Esophagus squamous epithelium (tissue), 5 donors: ENCODE results near the gene TEKTIP1. TPM values are rescaled to one million over a fixed set of nuclear protein-coding genes. Genes with fewer than 3 reads are reported as not detected.
A peak's percentile ranks its signal among the peaks of the same experiment; 100 is the strongest.

Source experiments
- DNase-seq: peaks from one replicate; lab custom pipeline; 2025; lab: John Stamatoyannopoulos, UW
- H3K27ac ChIP-seq, 4 donors: fragments of 200-600 bp; sonication (generic); one replicate each; pipeline ENCODE4 v1.5.1; 2016 to 2019; ENCODE audit warnings: mild to moderate bottlenecking in 1 of 4
- H3K27me3 ChIP-seq, 4 donors: fragments of 200-600 bp; sonication (generic); 1 replicate in 3 of 4; 2 replicates in 1 of 4; pipeline versions ENCODE4 v1.5.1 to v1.6.0; 2017 to 2021; ENCODE audit warnings: antibody characterized with exemption in 1 of 4
- H3K36me3 ChIP-seq, 3 donors: fragments of 200-600 bp; sonication (generic); one replicate each; pipeline ENCODE4 v1.5.1; 2016 to 2019
- H3K4me1 ChIP-seq, 3 donors: fragments of 200-600 bp; sonication (generic); one replicate each; pipeline ENCODE4 v1.5.1; 2017 to 2019
- H3K4me3 ChIP-seq, 4 donors: fragments of 200-600 bp; sonication (generic); 1 replicate in 3 of 4; 2 replicates in 1 of 4; pipeline ENCODE4 v1.5.1; 2016 to 2019; ENCODE audit warnings: mild to moderate bottlenecking in 2 of 4, moderate library complexity in 1 of 4
- H3K9me3 ChIP-seq, 3 donors: fragments of 200-600 bp; sonication (generic); one replicate each; pipeline ENCODE4 v1.5.1; 2016 to 2019
- CTCF ChIP-seq, 6 experiments: fragments of 450-650 bp in 4 of 6; fragments of 200-600 bp in 2 of 6; sonication (generic) in 2 of 6; IDR thresholded peaks; one replicate each; pipeline ENCODE4 v1.5.1; 2016 to 2019; ENCODE audit warnings: antibody characterized with exemption in 6 of 6, mild to moderate bottlenecking in 4 of 6, moderate library complexity in 4 of 6
- POLR2A ChIP-seq, 4 donors: fragments of 450-650 bp; IDR thresholded peaks; one replicate each; pipeline ENCODE4 v1.6.1; 2017; ENCODE audit warnings: antibody characterized with exemption in 4 of 4, mild to moderate bottlenecking in 4 of 4, moderate library complexity in 3 of 4
- WGBS, 2 donors: methylation state at CpG; one replicate each; pipeline ENCODE4 v1.1.5; 2018; 5-methylcytosine and 5-hydroxymethylcytosine counted together
- intact Hi-C: fragments of 100-400 bp; cut with DNase I; formaldehyde crosslinking; loops from one replicate; pipeline ENCODE4 v1.15.0; 2022
- total RNA-seq, 4 donors: library from RNA; depleted of rRNA; stranded (reverse); fragments of >200 nt; gene quantifications; one replicate each; pipeline ENCODE4 v1.1.0, GENCODE V29; 2016
- donor health status: DM: yes; HTN: yes; CAD: no.

TEKTIP1 gene
- total RNA-seq, 4 donors from 2014 or later = 0.95 TPM; not detected in 3

GRCh38 chr19:3556423-3556977 is 17.5 kb downstream of the TEKTIP1 start:
- no peak for DNase-seq
- intact Hi-C loops = no loop called here
- H3K27me3 ChIP-seq = no peaks in the 10 kb centered on the region
- 12 to 27% methylated on average over 8 to 9 of the region's 9 CpGs for WGBS, 2 donors
- H3K36me3 ChIP-seq = no peaks in the 10 kb centered on the region
- peak overlapping the region; percentile 77 to 92 (median 90) for H3K27ac ChIP-seq
- H3K4me3 ChIP-seq = peak overlapping the region; percentile 76 to 95 (median 76)
- H3K9me3 ChIP-seq = no peaks in the 10 kb centered on the region
- peaks cover 22 to 56% (median 25%) of the 10 kb centered on the region in 3 donors for H3K4me1 ChIP-seq
- TF ChIP-seq POLR2A (IDR thresholded peaks at IDR 0.05) (no peak), CTCF (IDR thresholded peaks at IDR 0.05) (no peak)

- Histone ChIP-seq H3K36me3 (no peaks in the 10 kb centered on the region), H3K27me3 (no peaks in the 10 kb centered on the region), H3K4me3 (peak overlapping the region; percentile 76 to 95 (median 76)), H3K9me3 (no peaks in the 10 kb centered on the region), H3K27ac (peak overlapping the region; percentile 77 to 92 (median 90)), H3K4me1 (peaks cover 22 to 56% (median 25%) of the 10 kb centered on the region in 3 donors)
- intact Hi-C loops = no loop called here
- peak in 1 of 6 experiments; percentile 32 for TF ChIP-seq CTCF (IDR thresholded peaks at IDR 0.05)
- no peak for TF ChIP-seq POLR2A (IDR thresholded peaks at IDR 0.05)
- WGBS, 2 donors = 0 to 1% methylated on average over 5 to 26 of the region's 60 CpGs
- DNase-seq = no peak
These were observed 18.0 kb downstream of the TEKTIP1 start for GRCh38 chr19:3556978-3557460.

- peak within 1 kb of the TSS; percentile 77 to 92 (median 90) for H3K27ac ChIP-seq
- WGBS, 2 donors = 0 to 1% methylated on average over 11 to 14 of the region's 81 CpGs
- no peaks in the 10 kb centered on the region for H3K9me3 ChIP-seq
- H3K4me3 ChIP-seq = peak within 1 kb of the TSS; percentile 76 to 95 (median 76)
- TF ChIP-seq CTCF (IDR thresholded peaks at IDR 0.05) = no peak
- peak in 3 of 4 donors; percentile 82 to 89 (median 85) for TF ChIP-seq POLR2A (IDR thresholded peaks at IDR 0.05)
- intact Hi-C loops = no loop called here
- H3K36me3 ChIP-seq = no peaks in the 10 kb centered on the region
- no peaks in the 10 kb centered on the region for H3K27me3 ChIP-seq
- H3K4me1 ChIP-seq = peaks cover 22 to 55% (median 25%) of the 10 kb centered on the region in 3 donors
- DNase-seq = peak; percentile 72
These were observed 18.7 kb downstream of the TEKTIP1 start, which contains the start of gene MFSD12 for GRCh38 chr19:3557461-3558248. TSS of gene MFSD12 (minus strand) at chr19:3557586. CDS start at chr19:3557403, 183 bp downstream.

- no peak for TF ChIP-seq POLR2A (IDR thresholded peaks at IDR 0.05)
- no peak for TF ChIP-seq CTCF (IDR thresholded peaks at IDR 0.05)
- WGBS, 2 donors = 74 to 79% methylated on average over 8 to 12 of the region's 17 CpGs
- intact Hi-C loops = no loop called here
- DNase-seq = no peak
- Histone ChIP-seq H3K36me3 (no peaks in the 10 kb centered on the region), H3K27ac (no peak overlapping the region), H3K4me1 (peaks cover 0 to 6% (median 0%) of the 10 kb centered on the region in 3 donors), H3K27me3 (no peaks in the 10 kb centered on the region), H3K9me3 (no peaks in the 10 kb centered on the region), H3K4me3 (no peak overlapping the region)
These were observed 24.9 kb downstream of the TEKTIP1 start for GRCh38 chr19:3563709-3564524.
